Testis (tissue), 3 donors: Measurements from ENCODE around the gene CACTIN. TPM values are rescaled to one million over a fixed set of nuclear protein-coding genes. Genes with fewer than 3 reads are reported as not detected.

Source experiments
- DNase-seq: peaks from one replicate; pipeline ENCODE4 v3.0.0-alpha.2; 2019
- H3K27ac ChIP-seq, 2 donors: fragments of 200-600 bp; sonication (generic); one replicate each; pipeline ENCODE4 v1.5.1; 2019
- H3K27me3 ChIP-seq: fragments of 200-600 bp; sonication (generic); one replicate; pipeline ENCODE4 v1.5.1; 2019
- H3K36me3 ChIP-seq: fragments of 200-600 bp; sonication (generic); one replicate; pipeline ENCODE4 v1.5.1; 2017; ENCODE audit warnings: low read depth; ENCODE audit errors: missing control alignments
- H3K4me1 ChIP-seq: fragments of 200-600 bp; sonication (generic); one replicate; pipeline ENCODE4 v1.5.1; 2019
- H3K4me3 ChIP-seq, 2 donors: fragments of 200-600 bp; sonication (generic); one replicate each; pipeline ENCODE4 v1.5.1; 2017 to 2019
- H3K9me3 ChIP-seq: fragments of 200-600 bp; sonication (generic); one replicate; pipeline ENCODE4 v1.5.1; 2017
- CTCF ChIP-seq, 3 experiments: fragments of 450-650 bp in 2 of 3; fragments of 200-600 bp in 1 of 3; sonication (generic) in 1 of 3; IDR thresholded peaks; one replicate each; pipeline ENCODE4 v1.5.1; 2016 to 2019; ENCODE audit warnings: antibody characterized with exemption in 3 of 3, mild to moderate bottlenecking in 2 of 3, moderate library complexity in 1 of 3
- POLR2A ChIP-seq: fragments of 450-650 bp; IDR thresholded peaks from one replicate; pipeline ENCODE4 v1.6.1; 2017; ENCODE audit warnings: antibody characterized with exemption, mild to moderate bottlenecking, moderate library complexity
- WGBS, 2 donors: methylation state at CpG; one replicate each; pipeline ENCODE4 v1.1.5; 2018; 5-methylcytosine and 5-hydroxymethylcytosine counted together
- intact Hi-C: fragments of 100-400 bp; cut with DNase I; formaldehyde crosslinking; loops from one replicate; pipeline ENCODE4 v1.15.1; 2023; ENCODE audit warnings: low total_unique reads
- polyA plus RNA-seq: library from polyadenylated mRNA; stranded (reverse); fragments of 350-450 nt; fragmentation: Illumina TruSeq; extraction: RNeasy Lipid Tissue Mini Kit (QIAGEN cat#74804); gene quantifications from one replicate; pipeline ENCODE4 v1.2.3, GENCODE V29; 2014; ENCODE audit warnings: low read depth, low replicate concordance; ENCODE audit not compliant: insufficient read depth
- total RNA-seq, 2 donors: library from RNA; depleted of rRNA; stranded (reverse); fragments of >200 nt; gene quantifications; one replicate each; pipeline ENCODE4 v1.2.3, GENCODE V29; 2016

Gene CACTIN
- total and polyA plus RNA-seq, 3 donors from 2014 or later, result 26.9 to 57.5 (median 52.8) TPM

GRCh38 chr19:3595521-3596061 is 31.0 kb downstream of the CACTIN start:
- TF ChIP-seq POLR2A (no peak), CTCF (IDR thresholded peaks at IDR 0.05) (no peak)
- no peaks in the 10 kb centered on the region for H3K4me1 ChIP-seq
- 69 to 83% methylated on average over 29 to 34 of the region's 34 CpGs for WGBS, 2 donors

GRCh38 chr19:3593156-3593555 is 33.4 kb downstream of the CACTIN start:
- Histone ChIP-seq H3K4me1 (no peaks in the 10 kb centered on the region), H3K9me3 (no peaks in the 10 kb centered on the region), H3K4me3 (no peak overlapping the region), H3K27me3 (no peaks in the 10 kb centered on the region), H3K36me3 (no peaks in the 10 kb centered on the region), H3K27ac (no peak overlapping the region)
- WGBS, 2 donors, result 48 to 59% methylated on average over 11 of the region's 11 CpGs
- no peak for DNase-seq
- TF ChIP-seq CTCF (IDR thresholded peaks at IDR 0.05) (no peak), POLR2A (no peak)
- intact Hi-C loops, result no loop called here

More at GRCh38 chr19:3595521-3596061, 31.0 kb downstream of the CACTIN start:
- DNase-seq, result no peak
- Histone ChIP-seq H3K27me3 (no peaks in the 10 kb centered on the region), H3K9me3 (no peaks in the 10 kb centered on the region), H3K4me3 (no peak overlapping the region), H3K36me3 (no peaks in the 10 kb centered on the region), H3K27ac (no peak overlapping the region)
- intact Hi-C loops, result no loop called here

- no peak for TF ChIP-seq CTCF (IDR thresholded peaks at IDR 0.05)
- no peak for TF ChIP-seq POLR2A
- Histone ChIP-seq H3K36me3 (no peaks in the 10 kb centered on the region), H3K4me1 (no peaks in the 10 kb centered on the region), H3K27ac (no peak overlapping the region), H3K4me3 (no peak overlapping the region), H3K9me3 (no peaks in the 10 kb centered on the region), H3K27me3 (no peaks in the 10 kb centered on the region)
- DNase-seq, result peak; percentile 51
- WGBS, 2 donors, result 73 to 79% methylated on average over 8 to 9 of the region's 9 CpGs
- intact Hi-C loops, result no loop called here
Observed at GRCh38 chr19:3591876-3592613, 34.5 kb downstream of the CACTIN start.

GRCh38 chr19:3590991-3591659 is 35.5 kb downstream of the CACTIN start:
- intact Hi-C loops, result no loop called here
- Histone ChIP-seq H3K36me3 (no peaks in the 10 kb centered on the region), H3K27ac (no peak overlapping the region), H3K27me3 (no peaks in the 10 kb centered on the region), H3K4me3 (no peak overlapping the region), H3K9me3 (no peaks in the 10 kb centered on the region), H3K4me1 (no peaks in the 10 kb centered on the region)
- TF ChIP-seq POLR2A, result no peak
- TF ChIP-seq CTCF (IDR thresholded peaks at IDR 0.05), result no peak
- no peak for DNase-seq
- 53 to 94% methylated on average over 2 to 8 of the region's 8 CpGs for WGBS, 2 donors
